ENCODE measurements around the gene ASTN2. TPM values are rescaled to one million over a fixed set of nuclear protein-coding genes. Genes with fewer than 3 reads are reported as not detected.

Gene ASTN2
- total and polyA plus RNA-seq, 9 of the 15 experiments (the other 6 are each of a cell fraction or from before 2014, with no cell fraction given), result 0.56 to 3.5 (median 1.9) TPM

DNA sequence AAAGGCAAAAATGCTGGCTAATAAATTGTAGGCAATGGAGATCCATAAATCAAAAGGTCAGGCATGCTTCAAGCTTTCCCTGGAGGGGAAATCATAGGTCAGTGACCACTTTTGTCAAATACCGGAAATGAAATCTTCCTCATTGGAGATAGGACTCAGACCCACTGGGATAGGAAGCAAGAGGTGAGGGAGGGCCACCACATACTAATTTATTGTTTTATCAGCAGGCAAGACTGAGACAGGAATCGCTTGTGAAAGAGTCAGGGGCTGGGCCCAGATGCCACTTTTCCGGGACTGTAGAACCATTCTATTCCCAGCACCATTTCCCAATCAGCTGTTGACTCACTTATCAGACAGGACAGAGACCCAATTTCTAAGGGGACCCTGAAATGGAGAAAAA, 984.0 kb downstream of the ASTN2 start:
- in situ Hi-C loops (cut with MboI), result no loop called here
- no TSS peak for BruUV-seq (replicated peaks)
- FAIRE-seq (no peak), ATAC-seq (no peak), DNase-seq (ENCODE audit: extremely low read depth in 1 of 4, low spot score in 3 of 4) (no peak)
- no peaks in the 10 kb centered on the region for H4K20me1 ChIP-seq (replicated peaks; ENCODE audit: control insufficient read depth, insufficient read depth, low read length)
- no peaks in the 10 kb centered on the region for H3K79me2 ChIP-seq (ENCODE audit: control insufficient read depth, insufficient read depth, low read length)
- no peak overlapping the region for H3K27ac ChIP-seq (ENCODE audit: extremely low read depth, low read depth, low read length)
- peaks cover 0 to 2% of the 10 kb centered on the region in 2 experiments; a peak in 4 of 5 replicates for H3K4me1 ChIP-seq (replicated peaks in 1 of 2; ENCODE audit: control insufficient read depth in 2 of 2, insufficient read depth in 2 of 2, low read length in 2 of 2)
- H3K4me2 ChIP-seq (ENCODE audit: insufficient read depth, low read length), result no peak overlapping the region
- intact Hi-C loops (cut with micrococcal nuclease), result no loop called here
- 29% methylated on average over 3 of the region's 3 CpGs for WGBS (ENCODE audit: insufficient coverage, low coverage, missing lambda C conversion rate)
- no peak overlapping the region for H3K4me3 ChIP-seq
- no peaks in the 10 kb centered on the region for H3K27me3 ChIP-seq (ENCODE audit: control insufficient read depth in 2 of 2, insufficient read depth in 2 of 2, low read length in 2 of 2)
- no peaks in the 10 kb centered on the region for H3K9me1 ChIP-seq (ENCODE audit: control insufficient read depth, insufficient read depth, low read length)
- POLR2A ChIA-PET, result interaction anchor here (0.6 to 2.6 kb wide), 2 partner anchors 8 to 18 kb away, joined by 4 to 19 read pairs; no protein-coding TSS in a partner anchor
- H3K9ac ChIP-seq (ENCODE audit: insufficient read depth in 1 of 2, low read depth in 2 of 2, low read length in 2 of 2), result no peak overlapping the region; a peak in 1 of 4 replicates
- TF ChIP-seq, protein P1, sequence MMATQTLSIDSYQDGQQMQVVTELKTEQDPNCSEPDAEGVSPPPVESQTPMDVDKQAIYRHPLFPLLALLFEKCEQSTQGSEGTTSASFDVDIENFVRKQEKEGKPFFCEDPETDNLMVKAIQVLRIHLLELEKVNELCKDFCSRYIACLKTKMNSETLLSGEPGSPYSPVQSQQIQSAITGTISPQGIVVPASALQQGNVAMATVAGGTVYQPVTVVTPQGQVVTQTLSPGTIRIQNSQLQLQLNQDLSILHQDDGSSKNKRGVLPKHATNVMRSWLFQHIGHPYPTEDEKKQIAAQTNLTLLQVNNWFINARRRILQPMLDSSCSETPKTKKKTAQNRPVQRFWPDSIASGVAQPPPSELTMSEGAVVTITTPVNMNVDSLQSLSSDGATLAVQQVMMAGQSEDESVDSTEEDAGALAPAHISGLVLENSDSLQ (IDR thresholded peaks at IDR 0.05), result peak; percentile 25; the same call in 1 of the 2 replicates
- TF ChIP-seq SRSF7 (optimal IDR thresholded peaks at IDR 0.05; ENCODE audit: low read depth, low read length) (no peak), CXXC5 (CRISPR knock-in tag; IDR thresholded peaks at IDR 0.05) (0 out of 2 replicates have a peak, but pooled peaks have one; percentile 10), ETV1 (tag; conservative IDR thresholded peaks at IDR 0.05; ENCODE audit: low read depth) (peak; percentile 58), MEIS2 (IDR thresholded peaks at IDR 0.05; ENCODE audit: partially characterized antibody) (peak; percentile 38), ZC3H4 (CRISPR knock-in tag; IDR thresholded peaks at IDR 0.05; ENCODE audit: borderline replicate concordance) (no peak)
- TF ChIP-seq, protein P2, sequence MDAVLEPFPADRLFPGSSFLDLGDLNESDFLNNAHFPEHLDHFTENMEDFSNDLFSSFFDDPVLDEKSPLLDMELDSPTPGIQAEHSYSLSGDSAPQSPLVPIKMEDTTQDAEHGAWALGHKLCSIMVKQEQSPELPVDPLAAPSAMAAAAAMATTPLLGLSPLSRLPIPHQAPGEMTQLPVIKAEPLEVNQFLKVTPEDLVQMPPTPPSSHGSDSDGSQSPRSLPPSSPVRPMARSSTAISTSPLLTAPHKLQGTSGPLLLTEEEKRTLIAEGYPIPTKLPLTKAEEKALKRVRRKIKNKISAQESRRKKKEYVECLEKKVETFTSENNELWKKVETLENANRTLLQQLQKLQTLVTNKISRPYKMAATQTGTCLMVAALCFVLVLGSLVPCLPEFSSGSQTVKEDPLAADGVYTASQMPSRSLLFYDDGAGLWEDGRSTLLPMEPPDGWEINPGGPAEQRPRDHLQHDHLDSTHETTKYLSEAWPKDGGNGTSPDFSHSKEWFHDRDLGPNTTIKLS (IDR thresholded peaks at IDR 0.05; ENCODE audit: borderline replicate concordance, low read depth), result no peak
- TF ChIP-seq, protein P3, sequence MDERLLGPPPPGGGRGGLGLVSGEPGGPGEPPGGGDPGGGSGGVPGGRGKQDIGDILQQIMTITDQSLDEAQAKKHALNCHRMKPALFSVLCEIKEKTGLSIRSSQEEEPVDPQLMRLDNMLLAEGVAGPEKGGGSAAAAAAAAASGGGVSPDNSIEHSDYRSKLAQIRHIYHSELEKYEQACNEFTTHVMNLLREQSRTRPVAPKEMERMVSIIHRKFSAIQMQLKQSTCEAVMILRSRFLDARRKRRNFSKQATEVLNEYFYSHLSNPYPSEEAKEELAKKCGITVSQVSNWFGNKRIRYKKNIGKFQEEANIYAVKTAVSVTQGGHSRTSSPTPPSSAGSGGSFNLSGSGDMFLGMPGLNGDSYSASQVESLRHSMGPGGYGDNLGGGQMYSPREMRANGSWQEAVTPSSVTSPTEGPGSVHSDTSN (CRISPR knock-in tag; IDR thresholded peaks at IDR 0.05; ENCODE audit: low read depth), result no peak
- TF ChIP-seq, protein P3 (tag; conservative IDR thresholded peaks at IDR 0.05; ENCODE audit: low read depth), result peak; percentile 50; the same call in 1 of the 2 replicates
- H3K36me3 ChIP-seq (ENCODE audit: control insufficient read depth, insufficient read depth, low read length), result no peaks in the 10 kb centered on the region
- peak overlapping the region; percentile 20; the same call in 1 of the 2 replicates for H2AFZ ChIP-seq (ENCODE audit: low read depth, low read length)
- H3K9me3 ChIP-seq (replicated peaks; ENCODE audit: control insufficient read depth, insufficient read depth, low read depth, low read length), result no peaks in the 10 kb centered on the region
- CTCF ChIA-PET (ENCODE audit: low intra/inter-chr PET ratio), result no interaction called here

All from K562 (cell line).